Peyer's patch (tissue), 4 donors: ENCODE measurements around the gene SLC22A17. TPM values are rescaled to one million over a fixed set of nuclear protein-coding genes. Genes with fewer than 3 reads are reported as not detected.

Source experiments
- DNase-seq, 3 donors: peaks; one replicate each; pipeline ENCODE4 v3.0.0-alpha.2; 2017 to 2019
- H3K27ac ChIP-seq, 4 donors: fragments of 200-600 bp; sonication (generic); one replicate each; pipeline ENCODE4 v1.5.1; 2016 to 2019
- H3K27me3 ChIP-seq, 2 donors: fragments of 200-600 bp; sonication (generic); one replicate each; pipeline ENCODE4 v1.5.1; 2019
- H3K36me3 ChIP-seq, 3 donors: fragments of 200-600 bp; sonication (generic); one replicate each; pipeline ENCODE4 v1.5.1; 2016 to 2019
- H3K4me1 ChIP-seq, 4 donors: fragments of 200-600 bp; sonication (generic); one replicate each; pipeline ENCODE4 v1.5.1; 2016 to 2019
- H3K4me3 ChIP-seq, 4 donors: fragments of 200-600 bp; sonication (generic); 1 replicate in 3 of 4; 2 replicates in 1 of 4; pipeline ENCODE4 v1.5.1; 2016 to 2019; ENCODE audit warnings: mild to moderate bottlenecking in 1 of 4
- H3K9me3 ChIP-seq, 4 donors: fragments of 200-600 bp; sonication (generic); one replicate each; pipeline ENCODE4 v1.5.1; 2016 to 2019; ENCODE audit warnings: mild to moderate bottlenecking in 1 of 4
- CTCF ChIP-seq, 6 experiments: fragments of 450-650 bp in 4 of 6; fragments of 200-600 bp in 2 of 6; sonication (generic) in 1 of 6; IDR thresholded peaks; one replicate each; pipeline ENCODE4 v1.5.1; 2017 to 2019; ENCODE audit warnings: antibody characterized with exemption in 6 of 6, mild to moderate bottlenecking in 3 of 6, moderate library complexity in 1 of 6
- POLR2A ChIP-seq, 2 donors: fragments of 450-650 bp; IDR thresholded peaks; one replicate each; pipeline ENCODE4 v1.5.1; 2017; ENCODE audit warnings: antibody characterized with exemption in 2 of 2, mild to moderate bottlenecking in 2 of 2, moderate library complexity in 2 of 2
- total RNA-seq, 4 donors: library from RNA; depleted of rRNA; stranded (reverse); fragments of >200 nt; gene quantifications; one replicate each; pipeline ENCODE4 v1.1.0, GENCODE V29; 2016

The SLC22A17 gene
- total RNA-seq, 4 donors from 2014 or later, result 1.6 to 19.0 (median 5.2) TPM

GRCh38 chr14:23346693-23347405, 5.8 kb downstream of the SLC22A17 start:
- Histone ChIP-seq H3K27ac (no peak overlapping the region), H3K27me3 (peaks cover 0 to 3% of the 10 kb centered on the region in 2 donors), H3K36me3 (no peaks in the 10 kb centered on the region), H3K4me3 (no peak overlapping the region), H3K9me3 (no peaks in the 10 kb centered on the region), H3K4me1 (peaks cover 0 to 3% (median 1%) of the 10 kb centered on the region in 4 donors)
- TF ChIP-seq CTCF (IDR thresholded peaks at IDR 0.05), result no peak
- TF ChIP-seq POLR2A (IDR thresholded peaks at IDR 0.05), result no peak
- DNase-seq, result no peak

GRCh38 chr14:23345987-23346692, 6.5 kb downstream of the SLC22A17 start:
- Histone ChIP-seq H3K36me3 (no peaks in the 10 kb centered on the region), H3K4me3 (no peak overlapping the region), H3K9me3 (no peaks in the 10 kb centered on the region), H3K27me3 (no peaks in the 10 kb centered on the region), H3K27ac (no peak overlapping the region), H3K4me1 (no peaks in the 10 kb centered on the region)
- peak in 1 of 3 donors; percentile 28 for DNase-seq
- no peak for TF ChIP-seq CTCF (IDR thresholded peaks at IDR 0.05)
- TF ChIP-seq POLR2A (IDR thresholded peaks at IDR 0.05), result no peak

- Histone ChIP-seq H3K4me3 (no peak overlapping the region), H3K4me1 (no peaks in the 10 kb centered on the region), H3K9me3 (no peaks in the 10 kb centered on the region), H3K27me3 (no peaks in the 10 kb centered on the region), H3K36me3 (no peaks in the 10 kb centered on the region), H3K27ac (no peak overlapping the region)
- TF ChIP-seq POLR2A (IDR thresholded peaks at IDR 0.05) (no peak), CTCF (IDR thresholded peaks at IDR 0.05) (no peak)
- peak in 1 of 3 donors; percentile 14 for DNase-seq
Observed at GRCh38 chr14:23344481-23344880, 8.2 kb downstream of the SLC22A17 start.

GRCh38 chr14:23339506-23340268, 13.0 kb downstream of the SLC22A17 start:
- DNase-seq, result no peak

More at GRCh38 chr14:23339506-23340268, 13.0 kb downstream of the SLC22A17 start:
- H3K4me1 ChIP-seq, result no peaks in the 10 kb centered on the region
- no peak overlapping the region for H3K27ac ChIP-seq
- H3K4me3 ChIP-seq, result no peak overlapping the region
- no peaks in the 10 kb centered on the region for H3K9me3 ChIP-seq
- TF ChIP-seq CTCF (IDR thresholded peaks at IDR 0.05), result no peak
- TF ChIP-seq POLR2A (IDR thresholded peaks at IDR 0.05), result no peak
- no peaks in the 10 kb centered on the region for H3K27me3 ChIP-seq
- no peaks in the 10 kb centered on the region for H3K36me3 ChIP-seq
